ENCODE measurements around the gene CPSF7. TPM values are rescaled to one million over a fixed set of nuclear protein-coding genes. Genes with fewer than 3 reads are reported as not detected.

CPSF7 gene
- total RNA-seq, 1 donor from 2014 or later = 69.8 TPM

DNA sequence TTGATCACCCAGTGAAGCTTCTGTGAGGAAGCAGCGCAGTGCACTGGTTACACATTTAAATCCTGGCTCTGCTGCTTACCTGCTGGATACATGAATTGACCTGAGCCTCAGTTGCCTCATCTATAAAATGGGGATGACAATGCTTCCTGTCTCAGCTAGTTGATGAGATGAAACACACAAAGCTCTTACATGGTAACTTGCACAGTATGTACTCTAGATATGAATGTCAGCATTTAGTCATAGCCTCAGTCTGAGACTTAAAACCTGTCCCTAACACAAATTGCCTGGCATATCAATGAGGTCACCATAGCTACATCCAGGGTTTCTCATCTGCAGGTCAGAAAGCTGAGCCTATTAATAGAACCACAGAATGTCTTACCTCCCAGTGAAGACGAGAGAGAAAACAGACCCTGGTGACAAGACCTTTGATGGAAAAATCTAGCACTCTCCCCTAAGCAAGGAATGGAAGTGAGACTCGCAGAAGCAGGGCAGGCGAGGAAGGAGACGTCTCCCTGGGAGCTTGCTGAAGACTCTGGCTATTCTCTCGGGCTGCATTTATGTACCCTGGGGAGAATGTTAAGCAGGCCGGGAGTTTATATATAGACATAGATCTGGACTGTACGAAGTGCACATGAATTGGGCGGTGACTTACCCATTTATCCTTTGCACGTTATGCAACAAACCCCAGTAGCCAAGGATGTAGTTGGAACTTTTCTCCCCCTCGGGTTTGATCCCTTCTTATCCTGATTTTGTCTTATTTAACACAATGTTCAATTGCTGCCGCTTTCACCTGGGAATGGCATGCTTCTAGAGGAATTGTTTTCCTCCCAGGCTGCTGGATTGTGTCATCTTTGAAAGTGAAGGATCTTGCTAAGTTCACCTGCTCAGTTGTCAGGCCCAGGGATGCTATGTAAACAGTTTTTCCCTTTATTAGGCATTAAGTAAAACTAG, 18.1 kb upstream of the CPSF7 start:
- no peak for DNase-seq
- H3K4me1 ChIP-seq = peaks cover 10% of the 10 kb centered on the region

DNA sequence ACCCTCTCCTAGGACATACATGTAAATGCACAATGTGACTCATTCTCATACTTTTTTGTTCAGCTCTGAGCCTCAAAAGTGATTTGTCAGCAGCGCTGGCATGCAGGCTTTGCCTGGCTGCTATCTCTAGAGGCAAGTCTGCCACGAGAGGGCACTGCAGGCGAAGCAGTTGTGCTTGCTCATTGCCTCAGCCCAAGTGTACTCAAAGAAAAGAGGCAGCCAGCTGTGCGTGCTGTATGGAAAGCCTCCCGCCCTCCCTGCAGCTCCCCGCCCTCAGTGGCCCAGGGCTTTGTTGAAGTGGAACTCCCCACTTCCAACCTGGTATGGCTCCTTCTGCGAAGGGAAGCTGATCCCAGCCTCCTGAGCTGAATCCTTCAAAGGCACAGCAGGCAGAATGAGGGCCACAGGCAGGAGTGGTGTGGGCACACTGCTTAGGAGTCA, 16.5 kb upstream of the CPSF7 start:
- ATAC-seq = peak; percentile 95
- no peaks in the 10 kb centered on the region for H3K27me3 ChIP-seq (ENCODE audit: low read depth)
- H3K36me3 ChIP-seq = peaks cover 88% of the 10 kb centered on the region
- H3K9me3 ChIP-seq = no peaks in the 10 kb centered on the region
- H3K27ac ChIP-seq = no peak overlapping the region
- H3K4me1 ChIP-seq = peaks cover 10% of the 10 kb centered on the region
- peak; percentile 91 for DNase-seq
- intact Hi-C loops (cut with DNase I) = no loop called here
- TF ChIP-seq CTCF (IDR thresholded peaks at IDR 0.05) = peak; percentile 82
- no peak overlapping the region for H3K4me3 ChIP-seq

More for the DNA sequence above, 18.1 kb upstream of the CPSF7 start:
- ATAC-seq = no peak
- Histone ChIP-seq H3K36me3 (peaks cover 84% of the 10 kb centered on the region), H3K4me3 (no peak overlapping the region), H3K27ac (no peak overlapping the region), H3K9me3 (no peaks in the 10 kb centered on the region), H3K27me3 (ENCODE audit: low read depth) (no peaks in the 10 kb centered on the region)
- intact Hi-C loops (cut with DNase I) = no loop called here
- no peak for TF ChIP-seq CTCF (IDR thresholded peaks at IDR 0.05)

DNA sequence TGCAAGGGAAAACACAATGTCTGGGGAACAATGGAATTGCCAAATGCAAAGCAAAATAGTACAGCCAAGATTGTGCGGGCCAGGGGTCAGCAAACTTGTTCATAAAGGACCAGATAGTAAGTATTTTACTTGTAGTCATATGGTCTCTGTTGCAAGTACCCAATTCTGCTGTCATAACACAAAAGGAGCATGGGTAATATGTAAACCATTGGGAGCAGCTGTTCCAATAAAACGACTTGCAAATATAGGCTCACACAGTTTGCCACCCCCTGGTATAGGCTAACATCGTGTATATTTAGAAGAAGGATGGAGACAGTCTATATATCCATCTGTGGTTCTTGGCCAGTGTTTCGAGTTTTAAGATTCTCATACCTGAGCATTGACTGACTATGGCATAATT, 15.7 kb upstream of the CPSF7 start:
- intact Hi-C loops (cut with DNase I) = no loop called here

DNA sequence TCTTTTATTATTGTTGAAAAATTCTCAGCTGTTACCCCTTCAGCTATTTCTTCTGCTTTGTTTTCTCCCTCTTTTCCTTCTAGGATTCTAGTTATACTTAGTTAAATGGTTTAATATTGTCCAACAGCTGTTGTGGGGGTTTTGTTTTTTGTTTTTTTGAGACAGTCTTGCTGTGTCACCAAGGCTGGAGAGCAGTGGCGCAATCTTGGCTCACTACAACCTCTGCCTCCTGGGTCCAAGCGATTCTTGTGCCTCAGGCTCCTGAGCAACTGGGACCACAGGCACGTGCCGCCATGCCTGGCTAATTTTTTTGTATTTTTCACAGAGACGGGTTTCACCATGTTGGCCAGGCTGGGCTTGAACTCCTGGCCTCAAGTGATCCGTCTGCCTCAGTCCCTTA, 12.8 kb upstream of the CPSF7 start:
- Histone ChIP-seq H3K36me3 (peaks cover 93% of the 10 kb centered on the region), H3K27ac (no peak overlapping the region), H3K9me3 (no peaks in the 10 kb centered on the region), H3K4me3 (no peak overlapping the region), H3K4me1 (peaks cover 10% of the 10 kb centered on the region), H3K27me3 (ENCODE audit: low read depth) (no peaks in the 10 kb centered on the region)
- no peak for TF ChIP-seq CTCF (IDR thresholded peaks at IDR 0.05)
- DNase-seq = no peak
- intact Hi-C loops (cut with DNase I) = no loop called here
- ATAC-seq = no peak

More for the DNA sequence above, 15.7 kb upstream of the CPSF7 start:
- no peaks in the 10 kb centered on the region for H3K9me3 ChIP-seq
- no peak for TF ChIP-seq CTCF (IDR thresholded peaks at IDR 0.05)
- H3K4me1 ChIP-seq = peaks cover 10% of the 10 kb centered on the region
- no peak overlapping the region for H3K27ac ChIP-seq
- no peak overlapping the region for H3K4me3 ChIP-seq
- DNase-seq = no peak
- peaks cover 90% of the 10 kb centered on the region for H3K36me3 ChIP-seq
- no peak for ATAC-seq
- no peaks in the 10 kb centered on the region for H3K27me3 ChIP-seq (ENCODE audit: low read depth)

- Histone ChIP-seq H3K9me3 (no peaks in the 10 kb centered on the region), H3K4me1 (peaks cover 13% of the 10 kb centered on the region), H3K27ac (no peak overlapping the region), H3K27me3 (ENCODE audit: low read depth) (no peaks in the 10 kb centered on the region), H3K4me3 (no peak overlapping the region), H3K36me3 (peaks cover 80% of the 10 kb centered on the region)
- ATAC-seq (no peak), DNase-seq (no peak)
- intact Hi-C loops (cut with DNase I) = no loop called here
- TF ChIP-seq CTCF (IDR thresholded peaks at IDR 0.05) = no peak
Measured at GRCh38 chr11:61439615-61440014, 9.8 kb upstream of the CPSF7 start.

Measured in lower lobe of right lung (tissue), 2 donors.